Ovary (tissue), 3 donors: ENCODE measurements around the gene SUSD2.

Experiments used
- EP300 ChIP-seq: sonication (generic); formaldehyde crosslinking; IDR thresholded peaks from one replicate; pipeline ENCODE4 v1.6.1; 2017; ENCODE audit warnings: antibody characterized with exemption
- POLR2A ChIP-seq: fragments of 450-650 bp; IDR thresholded peaks from one replicate; pipeline ENCODE4 v1.6.1; 2017; ENCODE audit warnings: antibody characterized with exemption, mild to moderate bottlenecking, moderate library complexity
- TF ChIP-seq, protein P1 (sequence below), 3 donors: fragments of 450-650 bp in 2 of 3; fragments of 200-600 bp in 1 of 3; IDR thresholded peaks; one replicate each; pipeline versions ENCODE4 v1.5.1 to v1.8.0; 2016 to 2022; ENCODE audit warnings: antibody characterized with exemption in 3 of 3, mild to moderate bottlenecking in 1 of 3
- donor health status: DM: no; HTN: no; CAD: no.

DNA sequence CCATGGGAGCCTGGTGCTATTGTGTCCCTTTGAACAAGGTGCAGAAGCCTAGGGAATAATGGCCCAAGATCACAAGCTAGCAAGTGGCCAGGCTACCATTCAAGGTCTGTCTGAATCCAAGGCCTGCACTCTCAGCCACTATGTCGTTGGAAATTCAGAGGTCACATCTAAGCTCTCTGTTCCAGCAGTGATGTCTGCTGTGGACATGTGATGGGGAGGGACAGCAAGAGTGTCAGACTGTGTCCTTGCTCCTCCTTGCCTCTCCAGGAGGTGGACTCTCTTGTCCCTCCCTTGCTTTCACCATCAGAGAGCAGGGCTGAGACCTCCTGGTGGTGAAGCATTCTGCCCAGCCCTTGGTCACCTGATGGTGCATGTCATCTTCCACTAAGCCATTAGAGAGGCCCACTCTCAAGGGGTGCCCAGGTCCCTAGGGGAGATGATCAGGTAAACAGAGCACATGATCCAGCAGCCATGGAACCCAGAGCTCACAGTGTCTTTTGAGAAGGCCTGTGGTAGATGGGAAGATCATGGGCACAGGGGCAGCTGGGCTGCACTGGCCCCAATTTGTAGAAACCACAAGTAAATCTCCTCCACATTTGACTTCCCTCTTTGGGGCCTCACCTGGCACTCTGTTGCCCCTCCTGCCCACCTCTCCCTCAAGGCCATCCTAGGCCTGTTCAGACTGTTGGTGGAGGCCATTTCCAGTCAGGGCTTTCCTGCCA, 37.1 kb upstream of the SUSD2 start:
- TF ChIP-seq, protein P1, sequence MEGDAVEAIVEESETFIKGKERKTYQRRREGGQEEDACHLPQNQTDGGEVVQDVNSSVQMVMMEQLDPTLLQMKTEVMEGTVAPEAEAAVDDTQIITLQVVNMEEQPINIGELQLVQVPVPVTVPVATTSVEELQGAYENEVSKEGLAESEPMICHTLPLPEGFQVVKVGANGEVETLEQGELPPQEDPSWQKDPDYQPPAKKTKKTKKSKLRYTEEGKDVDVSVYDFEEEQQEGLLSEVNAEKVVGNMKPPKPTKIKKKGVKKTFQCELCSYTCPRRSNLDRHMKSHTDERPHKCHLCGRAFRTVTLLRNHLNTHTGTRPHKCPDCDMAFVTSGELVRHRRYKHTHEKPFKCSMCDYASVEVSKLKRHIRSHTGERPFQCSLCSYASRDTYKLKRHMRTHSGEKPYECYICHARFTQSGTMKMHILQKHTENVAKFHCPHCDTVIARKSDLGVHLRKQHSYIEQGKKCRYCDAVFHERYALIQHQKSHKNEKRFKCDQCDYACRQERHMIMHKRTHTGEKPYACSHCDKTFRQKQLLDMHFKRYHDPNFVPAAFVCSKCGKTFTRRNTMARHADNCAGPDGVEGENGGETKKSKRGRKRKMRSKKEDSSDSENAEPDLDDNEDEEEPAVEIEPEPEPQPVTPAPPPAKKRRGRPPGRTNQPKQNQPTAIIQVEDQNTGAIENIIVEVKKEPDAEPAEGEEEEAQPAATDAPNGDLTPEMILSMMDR (IDR thresholded peaks at IDR 0.05), result no peak
- TF ChIP-seq EP300, result no peak
- TF ChIP-seq POLR2A, result no peak
